ENCODE data around the gene PACS2. TPM values are rescaled to one million over a fixed set of nuclear protein-coding genes. Genes with fewer than 3 reads are reported as not detected.

Gene PACS2
- total and polyA plus RNA-seq, 2 experiments from 2014 or later = 10.0 to 39.7 TPM

- DNase-seq = no peak
- Histone ChIP-seq H3K9me2 (ENCODE audit: insufficient read depth) (no peaks in the 10 kb centered on the region), H3K4me3 (no peak overlapping the region), H2AFZ (no peak overlapping the region), H3K27me3 (replicated peaks; ENCODE audit: insufficient read depth) (no peaks in the 10 kb centered on the region), H3K4me1 (ENCODE audit: insufficient read depth) (no peaks in the 10 kb centered on the region), H3K9ac (no peak overlapping the region), H3K9me3 (ENCODE audit: low read depth) (no peaks in the 10 kb centered on the region), H3K79me2 (ENCODE audit: insufficient read depth) (peaks cover 88% of the 10 kb centered on the region), H3F3A (ENCODE audit: insufficient read depth) (no peaks in the 10 kb centered on the region), H3K27ac (no peak overlapping the region), H3K4me2 (ENCODE audit: unreplicated experiment) (no peak overlapping the region), H4K20me1 (ENCODE audit: insufficient read depth) (no peaks in the 10 kb centered on the region), H3K36me3 (ENCODE audit: low read depth) (no peaks in the 10 kb centered on the region)
- in situ Hi-C loops (cut with MboI) = no loop called here
- TF ChIP-seq EZH2phosphoT487 (IDR thresholded peaks at IDR 0.05; ENCODE audit: insufficient read depth, low read depth) = no peak
- TF ChIP-seq EZH2 (IDR thresholded peaks at IDR 0.05; ENCODE audit: insufficient read depth, poor library complexity, severe bottlenecking) = no peak
- 94 to 96% methylated on average over 20 to 21 of the region's 21 CpGs for WGBS, 2 experiments (ENCODE audit: low coverage in 1 of 2, low lambda C conversion rate in 2 of 2, missing lambda C conversion rate in 2 of 2)
These were observed 109.1 kb downstream of the PACS2 start for GRCh38 chr14:105423488-105424195.

- in situ Hi-C loops (cut with MboI) = no loop called here
- H4K20me1 ChIP-seq (ENCODE audit: insufficient read depth) = no peaks in the 10 kb centered on the region
- H3F3A ChIP-seq (ENCODE audit: insufficient read depth) = no peaks in the 10 kb centered on the region
- no peak overlapping the region for H3K4me2 ChIP-seq (ENCODE audit: unreplicated experiment)
- no peaks in the 10 kb centered on the region for H3K9me3 ChIP-seq (ENCODE audit: low read depth)
- no peak overlapping the region for H3K27ac ChIP-seq
- no peak for DNase-seq
- H3K4me1 ChIP-seq (ENCODE audit: insufficient read depth) = no peaks in the 10 kb centered on the region
- no peaks in the 10 kb centered on the region for H3K27me3 ChIP-seq (replicated peaks; ENCODE audit: insufficient read depth)
- TF ChIP-seq EZH2 (IDR thresholded peaks at IDR 0.05; ENCODE audit: insufficient read depth, poor library complexity, severe bottlenecking) (no peak), EZH2phosphoT487 (IDR thresholded peaks at IDR 0.05; ENCODE audit: insufficient read depth, low read depth) (no peak)
- peaks cover 95% of the 10 kb centered on the region for H3K79me2 ChIP-seq (ENCODE audit: insufficient read depth)
- H3K36me3 ChIP-seq (ENCODE audit: low read depth) = no peaks in the 10 kb centered on the region
- H2AFZ ChIP-seq = no peak overlapping the region
- H3K4me3 ChIP-seq = no peak overlapping the region
- no peaks in the 10 kb centered on the region for H3K9me2 ChIP-seq (ENCODE audit: insufficient read depth)
- WGBS, 2 experiments (ENCODE audit: low coverage in 1 of 2, low lambda C conversion rate in 2 of 2, missing lambda C conversion rate in 2 of 2) = 98% methylated on average over 12 of the region's 12 CpGs
- no peak overlapping the region for H3K9ac ChIP-seq
These were observed 110.3 kb downstream of the PACS2 start for GRCh38 chr14:105424861-105425260.

DNA sequence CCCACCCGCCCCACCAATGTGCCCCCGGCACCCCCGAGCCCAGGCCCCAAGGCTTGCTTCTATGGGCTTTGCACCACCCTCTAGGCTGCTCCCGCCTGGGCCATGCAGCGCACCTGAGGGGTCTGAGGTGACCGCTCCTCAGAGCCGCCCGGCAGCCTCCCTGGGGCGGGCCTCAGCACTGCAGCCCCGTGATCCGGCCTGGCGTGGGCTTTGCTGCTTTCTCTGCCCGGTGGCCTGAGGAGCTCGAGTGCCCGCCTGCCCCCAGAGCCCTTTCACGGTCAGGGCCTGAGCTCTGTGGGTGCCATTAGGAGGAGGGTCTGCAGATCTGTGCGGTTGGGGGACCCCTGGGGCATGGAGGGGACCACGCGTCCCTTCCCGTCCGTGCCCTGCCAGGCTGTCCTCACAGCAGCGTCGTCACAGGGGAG, 111.3 kb downstream of the PACS2 start:
- peaks cover 99% of the 10 kb centered on the region for H3K79me2 ChIP-seq (ENCODE audit: insufficient read depth)
- peaks cover 7% of the 10 kb centered on the region for H3K4me1 ChIP-seq (ENCODE audit: insufficient read depth)
- no peak for TF ChIP-seq EZH2phosphoT487 (IDR thresholded peaks at IDR 0.05; ENCODE audit: insufficient read depth, low read depth)
- no peak for TF ChIP-seq EZH2 (IDR thresholded peaks at IDR 0.05; ENCODE audit: insufficient read depth, poor library complexity, severe bottlenecking)
- peaks cover 5% of the 10 kb centered on the region; the same call in 1 of the 2 replicates for H3F3A ChIP-seq (ENCODE audit: insufficient read depth)
- 95 to 99% methylated on average over 19 to 23 of the region's 23 CpGs for WGBS, 2 experiments (ENCODE audit: low coverage in 1 of 2, low lambda C conversion rate in 2 of 2, missing lambda C conversion rate in 2 of 2)
- H3K36me3 ChIP-seq (ENCODE audit: low read depth) = no peaks in the 10 kb centered on the region
- H4K20me1 ChIP-seq (ENCODE audit: insufficient read depth) = no peaks in the 10 kb centered on the region; the same call in 1 of the 2 replicates
- no peak overlapping the region for H2AFZ ChIP-seq
- H3K4me2 ChIP-seq (ENCODE audit: unreplicated experiment) = no peak overlapping the region
- no peaks in the 10 kb centered on the region for H3K9me3 ChIP-seq (ENCODE audit: low read depth)
- H3K27ac ChIP-seq = no peak overlapping the region
- in situ Hi-C loops (cut with MboI) = no loop called here
- H3K9me2 ChIP-seq (ENCODE audit: insufficient read depth) = no peaks in the 10 kb centered on the region
- no peak for DNase-seq
- no peak overlapping the region for H3K9ac ChIP-seq
- no peak overlapping the region for H3K4me3 ChIP-seq
- no peaks in the 10 kb centered on the region for H3K27me3 ChIP-seq (replicated peaks; ENCODE audit: insufficient read depth)

DNA sequence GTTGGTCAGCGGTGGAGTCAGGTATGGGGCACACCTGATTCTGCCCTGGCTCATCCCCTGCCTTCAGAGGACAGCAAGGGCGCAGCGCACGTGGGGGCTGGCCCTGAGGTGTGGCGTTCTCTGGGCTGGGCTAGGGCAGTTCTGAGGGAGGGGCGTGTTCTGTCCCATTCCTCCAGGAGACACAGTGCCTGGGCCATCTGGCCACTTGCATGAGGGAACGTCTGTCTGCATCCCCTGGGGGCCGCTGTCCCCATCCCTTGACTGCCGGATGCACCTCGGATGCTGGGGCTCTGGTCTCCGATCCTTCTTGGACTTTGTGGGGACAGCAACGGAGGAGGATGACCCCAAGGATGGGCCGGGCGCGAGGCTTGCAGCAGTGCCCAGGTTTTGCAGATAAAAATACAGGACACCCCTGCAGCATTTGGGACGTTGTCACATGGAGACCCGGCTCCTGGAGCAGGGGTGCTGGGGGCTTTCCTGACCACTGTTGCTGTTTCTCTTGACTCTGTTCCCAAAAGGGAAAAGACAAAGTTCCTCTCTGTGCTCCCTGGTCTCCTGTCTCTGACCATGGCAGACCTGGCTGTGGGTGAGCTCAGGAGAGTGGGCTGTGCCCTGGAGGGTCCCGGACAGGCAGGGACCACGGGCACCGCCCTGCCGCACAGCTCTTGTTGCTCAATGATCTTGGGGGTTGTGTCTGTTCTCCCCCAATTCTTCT, 112.0 kb downstream of the PACS2 start:
- peaks cover 99% of the 10 kb centered on the region for H3K79me2 ChIP-seq (ENCODE audit: insufficient read depth)
- no peaks in the 10 kb centered on the region; the same call in 1 of the 2 replicates for H4K20me1 ChIP-seq (ENCODE audit: insufficient read depth)
- H3K4me1 ChIP-seq (ENCODE audit: insufficient read depth) = peaks cover 10% of the 10 kb centered on the region
- no peak overlapping the region for H3K4me2 ChIP-seq (ENCODE audit: unreplicated experiment)
- TF ChIP-seq EZH2 (IDR thresholded peaks at IDR 0.05; ENCODE audit: insufficient read depth, poor library complexity, severe bottlenecking) (no peak), EZH2phosphoT487 (IDR thresholded peaks at IDR 0.05; ENCODE audit: insufficient read depth, low read depth) (no peak)
- in situ Hi-C loops (cut with MboI) = no loop called here
- 96 to 97% methylated on average over 20 to 21 of the region's 21 CpGs for WGBS, 2 experiments (ENCODE audit: low coverage in 1 of 2, low lambda C conversion rate in 2 of 2, missing lambda C conversion rate in 2 of 2)
- no peaks in the 10 kb centered on the region for H3K36me3 ChIP-seq (ENCODE audit: low read depth)
- H3K4me3 ChIP-seq = no peak overlapping the region
- no peak overlapping the region for H3K9ac ChIP-seq
- no peaks in the 10 kb centered on the region for H3K9me2 ChIP-seq (ENCODE audit: insufficient read depth)
- H3F3A ChIP-seq (ENCODE audit: insufficient read depth) = peaks cover 11% of the 10 kb centered on the region; the same call in 1 of the 2 replicates
- no peak overlapping the region for H3K27ac ChIP-seq
- H2AFZ ChIP-seq = no peak overlapping the region
- DNase-seq = no peak
- no peaks in the 10 kb centered on the region for H3K27me3 ChIP-seq (replicated peaks; ENCODE audit: insufficient read depth)
- H3K9me3 ChIP-seq (ENCODE audit: low read depth) = no peaks in the 10 kb centered on the region

All from GM23248 (cell line).